HEK293T (cell line): Measurements from ENCODE around the gene USP22.

Experiments used
- CTCF ChIA-PET: fragments of 350-600 bp; formaldehyde crosslinking; extraction: SDS; loops from one replicate; lab custom pipeline; 2021; ENCODE audit warnings: antibody characterized with exemption, inconsistent platforms; lab: Yijun Ruan, JAX
- POLR2A ChIA-PET: fragments of 350-600 bp; formaldehyde crosslinking; extraction: SDS; loops from one replicate; lab custom pipeline; 2020; ENCODE audit warnings: antibody characterized with exemption, inconsistent platforms; lab: Yijun Ruan, JAX
- DNase-seq: peaks from one replicate; pipeline ENCODE4 v3.0.0; 2012; ENCODE audit warnings: mixed read lengths; ENCODE audit errors: extremely low spot score
- ARNT ChIP-seq: fragments of 450-650 bp; IDR thresholded peaks from 2 replicates; pipeline ENCODE4 v1.6.1; 2017; ENCODE audit warnings: mild to moderate bottlenecking
- BHLHE40 ChIP-seq: fragments of 450-650 bp; IDR thresholded peaks from 2 replicates; pipeline ENCODE4 v1.6.1; 2016; ENCODE audit warnings: mild to moderate bottlenecking, moderate library complexity, borderline replicate concordance
- CTBP1 ChIP-seq: fragments of 450-650 bp; IDR thresholded peaks from 2 replicates; pipeline ENCODE4 v1.6.1; 2016; ENCODE audit warnings: borderline replicate concordance
- ELF4 ChIP-seq: fragments of 450-650 bp; IDR thresholded peaks from 2 replicates; pipeline ENCODE4 v1.6.1; 2017; ENCODE audit warnings: antibody characterized with exemption
- FOXA1 ChIP-seq: fragments of 450-650 bp; IDR thresholded peaks from 2 replicates; pipeline ENCODE4 v1.6.1; 2016; ENCODE audit warnings: mild to moderate bottlenecking
- FOXK2 ChIP-seq: fragments of 450-650 bp; IDR thresholded peaks from 2 replicates; pipeline ENCODE4 v1.6.1; 2016; ENCODE audit warnings: mild to moderate bottlenecking
- FOXM1 ChIP-seq: fragments of 450-650 bp; IDR thresholded peaks from 2 replicates; pipeline ENCODE4 v1.6.1; 2017; ENCODE audit warnings: mild to moderate bottlenecking, borderline replicate concordance
- HDGF ChIP-seq: fragments of 450-650 bp; IDR thresholded peaks from 2 replicates; pipeline ENCODE4 v1.6.1; 2017; ENCODE audit warnings: antibody characterized with exemption, borderline replicate concordance
- L3MBTL2 ChIP-seq: fragments of 450-650 bp; conservative IDR thresholded peaks from 2 replicates; pipeline ENCODE4 v1.6.1; 2016; ENCODE audit warnings: mild to moderate bottlenecking
- LEF1 ChIP-seq: fragments of 450-650 bp; IDR thresholded peaks from 2 replicates; pipeline ENCODE4 v1.6.1; 2017; ENCODE audit warnings: mild to moderate bottlenecking, borderline replicate concordance
- NFRKB ChIP-seq: fragments of 450-650 bp; IDR thresholded peaks from 2 replicates; pipeline ENCODE4 v1.6.1; 2016; ENCODE audit warnings: mild to moderate bottlenecking, moderate library complexity
- SP1 ChIP-seq: fragments of 450-650 bp; IDR thresholded peaks from 2 replicates; pipeline ENCODE4 v1.6.1; 2017
- SUZ12 ChIP-seq: fragments of 450-650 bp; IDR thresholded peaks from 2 replicates; pipeline ENCODE4 v1.6.1; 2016; ENCODE audit warnings: mild to moderate bottlenecking
- TARDBP ChIP-seq: fragments of 450-650 bp; IDR thresholded peaks from 2 replicates; pipeline ENCODE4 v1.6.1; 2016
- ZNF384 ChIP-seq: fragments of 450-650 bp; IDR thresholded peaks from 2 replicates; pipeline ENCODE4 v1.6.1; 2016
- TF ChIP-seq, protein P1 (sequence below): fragments of 450-650 bp; IDR thresholded peaks from 2 replicates; pipeline ENCODE4 v1.6.1; 2016

The USP22 gene

DNA sequence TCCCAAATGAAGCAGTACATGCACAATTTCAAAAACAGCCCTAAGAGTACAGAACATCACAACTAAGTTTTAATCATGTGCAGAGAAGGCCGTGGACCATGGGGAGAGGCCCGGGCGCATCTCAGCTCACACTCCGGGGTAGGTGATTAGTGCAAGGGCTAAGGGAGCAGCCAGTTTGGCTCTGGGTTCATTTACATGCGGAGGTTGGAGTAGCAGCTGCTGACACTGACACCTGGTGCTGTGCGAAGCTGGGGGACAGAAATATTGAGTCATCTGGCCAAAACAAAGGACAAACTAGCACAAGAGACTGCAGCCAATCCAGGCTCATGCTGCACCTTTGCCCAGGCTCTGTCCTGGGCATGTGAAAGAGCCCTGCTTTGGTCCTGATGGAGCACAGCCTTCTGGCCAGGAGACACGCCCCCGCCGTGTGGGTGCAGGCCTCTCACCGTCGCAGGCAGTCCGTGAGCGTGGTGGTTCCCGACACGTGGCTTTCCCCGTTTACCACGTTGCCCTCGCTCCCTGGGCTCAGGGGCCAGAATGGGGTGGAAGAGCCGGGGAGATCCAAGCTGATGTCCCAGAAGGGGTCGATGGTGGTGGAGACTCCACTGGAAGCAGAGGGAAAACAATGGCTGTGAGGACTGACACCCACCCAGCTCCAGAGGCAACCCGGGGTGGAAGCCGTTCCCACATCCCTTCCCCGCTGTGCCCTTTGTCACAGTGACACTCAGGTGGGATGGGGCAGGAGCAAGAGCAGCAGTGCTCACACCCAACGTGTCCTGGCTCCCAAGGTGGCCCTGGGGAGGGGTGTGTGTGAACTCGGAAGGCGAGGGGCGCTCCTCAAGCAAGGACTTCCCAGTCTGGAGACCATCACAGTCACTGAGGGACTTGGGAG is 31.9 kb downstream of the USP22 start:
- ChIA-PET CTCF (no interaction called here), POLR2A (no interaction called here)
- no peak for DNase-seq
- TF ChIP-seq ARNT: no peak
- TF ChIP-seq SP1: no peak

DNA sequence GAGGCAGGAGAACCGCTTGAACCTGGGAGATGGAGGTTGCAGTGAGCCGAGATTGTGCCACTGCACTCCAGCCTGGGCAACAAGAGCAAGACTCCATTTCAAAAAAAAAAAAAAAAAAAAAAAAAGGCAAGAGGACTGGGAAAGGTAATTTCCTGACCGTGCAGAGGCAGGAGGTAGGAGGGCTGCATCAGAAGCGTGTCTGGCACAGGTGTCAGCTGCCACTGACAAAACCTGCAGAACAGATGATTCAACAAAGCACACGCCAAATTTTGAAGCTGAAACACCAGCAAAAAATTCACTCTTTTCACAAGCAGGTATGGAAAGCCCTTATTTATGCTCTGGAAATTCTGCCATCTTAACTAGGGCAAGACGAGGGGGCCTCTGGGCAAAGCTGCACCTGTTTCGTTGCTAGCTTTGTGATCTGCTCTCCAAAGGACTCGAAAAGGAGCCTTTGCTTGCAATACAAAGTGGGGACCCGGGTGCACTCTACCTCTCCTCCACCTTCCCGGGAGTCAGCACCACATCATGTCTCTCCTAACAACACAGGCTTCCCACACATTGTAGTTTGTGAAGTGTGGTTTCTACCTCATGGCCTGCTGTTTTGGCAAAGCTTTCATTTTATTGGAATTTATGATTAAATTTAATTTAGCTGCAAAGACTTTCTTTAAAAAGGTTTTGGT is 33.7 kb downstream of the USP22 start:
- TF ChIP-seq FOXM1 (no peak), NFRKB (no peak), SP1 (no peak), ZNF384 (no peak), FOXK2 (no peak), HDGF (no peak), ARNT (no peak), TARDBP (no peak), FOXA1 (no peak), SUZ12 (no peak), BHLHE40 (no peak), LEF1 (no peak), ELF4 (no peak), L3MBTL2 (no peak), CTBP1 (no peak)
- TF ChIP-seq, protein P1, sequence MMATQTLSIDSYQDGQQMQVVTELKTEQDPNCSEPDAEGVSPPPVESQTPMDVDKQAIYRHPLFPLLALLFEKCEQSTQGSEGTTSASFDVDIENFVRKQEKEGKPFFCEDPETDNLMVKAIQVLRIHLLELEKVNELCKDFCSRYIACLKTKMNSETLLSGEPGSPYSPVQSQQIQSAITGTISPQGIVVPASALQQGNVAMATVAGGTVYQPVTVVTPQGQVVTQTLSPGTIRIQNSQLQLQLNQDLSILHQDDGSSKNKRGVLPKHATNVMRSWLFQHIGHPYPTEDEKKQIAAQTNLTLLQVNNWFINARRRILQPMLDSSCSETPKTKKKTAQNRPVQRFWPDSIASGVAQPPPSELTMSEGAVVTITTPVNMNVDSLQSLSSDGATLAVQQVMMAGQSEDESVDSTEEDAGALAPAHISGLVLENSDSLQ: no peak
- DNase-seq: no peak
- CTCF ChIA-PET: interaction anchor here (1.3 kb wide), 1 partner anchor 16 kb away, joined by 3 read pairs; no protein-coding TSS in a partner anchor
- POLR2A ChIA-PET: no interaction called here

GRCh38 chr17:21008160-21008915 is 34.5 kb downstream of the USP22 start:
- POLR2A ChIA-PET: no interaction called here
- CTCF ChIA-PET: interaction anchor here (0.6 kb wide), 1 partner anchor 156 kb away, joined by 4 read pairs; no protein-coding TSS in a partner anchor
- DNase-seq: no peak
- TF ChIP-seq FOXA1 (no peak), BHLHE40 (no peak), NFRKB (no peak), SP1 (no peak), TARDBP (no peak), L3MBTL2 (no peak), HDGF (no peak)

DNA sequence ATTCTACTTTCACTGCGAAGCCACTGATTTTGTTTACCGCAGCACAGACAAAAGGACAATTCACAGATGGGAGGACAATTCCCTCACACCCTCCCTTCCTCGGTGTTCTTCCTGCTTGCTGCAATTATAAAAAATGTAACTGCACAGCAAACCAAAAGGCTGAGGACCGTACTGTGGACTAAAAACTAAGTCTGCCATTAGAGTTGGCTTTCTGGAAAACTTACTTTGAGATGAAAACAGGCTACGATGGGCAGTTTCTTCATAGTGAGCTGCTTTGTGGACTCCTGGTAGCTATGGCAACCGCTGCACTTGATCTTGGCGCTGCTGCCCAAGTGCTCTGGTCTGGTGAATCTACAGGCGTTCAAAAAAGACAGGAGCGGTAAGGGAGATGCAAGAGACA is 35.2 kb downstream of the USP22 start:
- DNase-seq: no peak
- ChIA-PET CTCF (no interaction called here), POLR2A (no interaction called here)
- TF ChIP-seq ZNF384 (no peak), ARNT (no peak), FOXA1 (no peak), BHLHE40 (no peak), SUZ12 (no peak), SP1 (no peak)

- TF ChIP-seq FOXK2 (no peak), TARDBP (no peak), LEF1 (no peak)
- POLR2A ChIA-PET: no interaction called here
- CTCF ChIA-PET: no interaction called here
- DNase-seq: no peak
These were observed 37.0 kb downstream of the USP22 start for GRCh38 chr17:21005803-21006202.

DNA sequence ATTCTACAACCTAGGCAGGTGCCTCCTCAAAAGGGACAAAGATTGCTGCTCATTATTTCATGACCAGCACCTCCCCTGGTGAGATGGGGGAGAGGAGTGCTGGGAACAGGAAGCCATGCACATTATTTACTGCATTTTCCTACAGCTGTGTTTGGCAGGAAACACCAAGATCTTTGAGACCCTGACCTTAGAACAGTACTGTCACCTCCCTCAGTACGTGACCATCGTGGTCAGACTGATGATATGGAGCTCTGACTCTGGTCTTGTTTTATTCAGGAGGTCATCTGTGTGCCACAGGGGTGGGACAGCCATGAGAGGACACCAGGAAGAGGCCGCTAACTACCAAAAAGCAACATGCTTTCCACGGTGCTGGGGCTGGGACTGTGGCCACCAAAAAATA is 37.4 kb downstream of the USP22 start:
- DNase-seq: no peak
- POLR2A ChIA-PET: no interaction called here
- no peak for TF ChIP-seq TARDBP
- CTCF ChIA-PET: no interaction called here

DNA sequence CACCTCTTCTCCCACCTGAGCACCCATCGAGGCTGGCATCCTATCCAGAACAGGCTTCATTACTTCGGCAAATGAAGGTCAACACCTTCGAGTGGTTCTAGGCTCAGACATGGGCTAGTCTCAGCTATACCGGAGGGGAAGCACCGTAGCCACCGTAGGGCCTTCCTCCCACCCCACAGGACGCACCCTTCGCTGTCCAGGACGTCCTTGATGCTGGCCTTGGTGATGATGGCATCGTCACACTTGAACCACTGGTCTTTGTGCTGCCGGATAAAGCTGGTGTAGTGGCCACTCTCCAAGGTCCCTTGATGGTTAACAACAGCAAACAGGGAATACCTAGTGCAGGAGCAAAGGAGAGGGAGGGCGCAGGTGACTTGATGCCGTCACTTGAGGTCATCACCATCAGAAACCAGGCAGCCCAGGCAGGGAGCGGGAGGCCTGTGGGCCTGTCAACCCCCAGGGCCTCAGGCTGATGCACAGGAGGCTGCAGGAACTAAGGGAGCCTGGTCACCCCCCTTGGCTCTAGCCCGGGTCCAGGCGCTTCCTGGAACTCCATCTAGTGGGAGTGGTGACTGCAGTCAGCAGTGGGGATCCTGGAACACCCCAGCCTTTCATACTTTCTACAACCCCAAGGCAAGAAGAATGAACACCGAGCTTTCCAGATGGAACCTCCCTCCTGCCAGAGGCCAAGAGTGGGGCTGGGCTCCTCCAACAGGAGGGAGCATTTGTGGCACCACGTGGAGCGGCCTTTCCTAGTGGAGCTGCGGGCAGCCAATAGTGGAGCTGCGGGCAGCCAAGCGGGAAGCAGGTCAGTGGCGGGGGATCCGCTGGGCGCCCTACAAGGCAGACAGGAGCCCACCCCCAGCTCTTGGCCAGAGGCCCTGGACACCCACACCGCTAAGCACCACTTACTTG is 38.5 kb downstream of the USP22 start:
- CTCF ChIA-PET: interaction anchor here (0.7 kb wide), 1 partner anchor 16 kb away, joined by 3 read pairs; no protein-coding TSS in a partner anchor
- POLR2A ChIA-PET: no interaction called here
- DNase-seq: no peak
- no peak for TF ChIP-seq FOXK2
- no peak for TF ChIP-seq L3MBTL2
- no peak for TF ChIP-seq FOXM1
- no peak for TF ChIP-seq HDGF
- no peak for TF ChIP-seq FOXA1
- TF ChIP-seq, protein P1: no peak
- TF ChIP-seq CTBP1: no peak
- no peak for TF ChIP-seq SP1
- TF ChIP-seq ARNT: no peak
- TF ChIP-seq BHLHE40: no peak
- TF ChIP-seq SUZ12: no peak
- TF ChIP-seq TARDBP: no peak
- no peak for TF ChIP-seq LEF1
- TF ChIP-seq NFRKB: no peak
